SK-N-SH (cell line): Measurements from ENCODE around the gene PLSCR3. TPM values are rescaled to one million over a fixed set of nuclear protein-coding genes. Genes with fewer than 3 reads are reported as not detected.

Experiments used
- CTCF ChIA-PET: fragments of 300-600, 350-600 bp; formaldehyde crosslinking; extraction: SDS; loops from one replicate; lab custom pipeline; 2021; lab: Yijun Ruan, JAX
- POLR2A ChIA-PET: fragments of 350-600 bp; sonication (Branson Sonifier 250); formaldehyde crosslinking; extraction: SDS; loops from one replicate; lab custom pipeline; 2020; ENCODE audit warnings: antibody characterized with exemption, inconsistent platforms; lab: Yijun Ruan, JAX
- DNase-seq: peaks from one replicate; pipeline ENCODE4 v3.0.0; 2012
- H2AFZ ChIP-seq: fragments of 200-600 bp; sonication (generic); 2 replicates; pipeline ENCODE4 v1.8.1; 2016; ENCODE audit warnings: antibody characterized with exemption, mild to moderate bottlenecking, low read depth
- H3F3A ChIP-seq: fragments of 200-600 bp; sonication (generic); replicated peaks from 2 replicates; pipeline ENCODE3; 2016; ENCODE audit warnings: antibody characterized with exemption, mild to moderate bottlenecking; ENCODE audit not compliant: insufficient read depth
- H3K27ac ChIP-seq, 2 experiments: fragments of 200-500 bp in 1 of 2; fragments of 200-600 bp in 1 of 2; sonication (Bioruptor generic) in 1 of 2; sonication (generic), shearing (Covaris generic) in 1 of 2; 2 replicates each; pipeline versions ENCODE4 v1.5.1 to v1.6.1; 2014 to 2016; ENCODE audit warnings: low read depth in 2 of 2, inconsistent platforms in 1 of 2, low read length in 1 of 2, mild to moderate bottlenecking in 1 of 2, mixed read lengths in 1 of 2
- H3K27me3 ChIP-seq: fragments of 200-600 bp; sonication (generic), shearing (Covaris generic); 2 replicates; pipeline ENCODE4 v1.6.1; 2016; ENCODE audit warnings: mixed run types; ENCODE audit not compliant: insufficient read depth
- H3K36me3 ChIP-seq, 2 experiments: fragments of 200-500 bp in 1 of 2; fragments of 200-600 bp in 1 of 2; sonication (Bioruptor generic) in 1 of 2; sonication (generic) in 1 of 2; replicated peaks in 1 of 2; 2 replicates each; pipeline versions ENCODE3 to v1.5.1; 2014 to 2016; ENCODE audit warnings: low read length in 1 of 2, mild to moderate bottlenecking in 1 of 2; ENCODE audit not compliant: insufficient read depth in 2 of 2, control insufficient read depth in 1 of 2
- H3K4me1 ChIP-seq, 2 experiments: fragments of 200-500 bp in 1 of 2; fragments of 200-600 bp in 1 of 2; sonication (Bioruptor generic) in 1 of 2; sonication (generic), shearing (Covaris generic) in 1 of 2; 2 replicates each; pipeline versions ENCODE4 v1.5.1 to v1.6.1; 2014 to 2016; ENCODE audit warnings: low read depth in 1 of 2, low read length in 1 of 2, mixed run types in 1 of 2; ENCODE audit not compliant: insufficient read depth in 2 of 2, control insufficient read depth in 1 of 2
- H3K4me2 ChIP-seq: fragments of 200-600 bp; sonication (generic), shearing (Covaris generic); 2 replicates; pipeline ENCODE4 v1.6.1; 2017; ENCODE audit warnings: mixed run types
- H3K4me3 ChIP-seq, 2 experiments: fragments of 200-500 bp in 1 of 2; fragments of 200-600 bp in 1 of 2; sonication (Bioruptor generic) in 1 of 2; sonication (generic), shearing (Covaris generic) in 1 of 2; 2 replicates each; pipeline versions ENCODE4 v1.5.1 to v1.8.1; 2014 to 2016; ENCODE audit warnings: low read depth in 2 of 2, inconsistent platforms in 1 of 2, low read length in 1 of 2, mild to moderate bottlenecking in 1 of 2, mixed read lengths in 1 of 2, moderate library complexity in 1 of 2
- H3K79me2 ChIP-seq: fragments of 200-600 bp; sonication (generic); 2 replicates; pipeline ENCODE4 v1.8.1; 2017; ENCODE audit warnings: mild to moderate bottlenecking; ENCODE audit not compliant: insufficient read depth
- H3K9ac ChIP-seq: fragments of 200-600 bp; sonication (generic); 2 replicates; pipeline ENCODE4 v1.6.1; 2017; ENCODE audit warnings: mixed run types
- H3K9me2 ChIP-seq: fragments of 200-600 bp; sonication (generic); 2 replicates; pipeline ENCODE4 v1.6.1; 2017; ENCODE audit warnings: mixed run types
- H3K9me3 ChIP-seq: fragments of 200-600 bp; sonication (generic); 2 replicates; pipeline ENCODE4 v1.6.1; 2017; ENCODE audit warnings: mixed run types, mild to moderate bottlenecking, moderate library complexity
- H4K20me1 ChIP-seq: fragments of 200-600 bp; sonication (generic); 2 replicates; pipeline ENCODE4 v1.6.1; 2017; ENCODE audit warnings: mild to moderate bottlenecking, mixed run types; ENCODE audit not compliant: insufficient read depth
- CHD2 ChIP-seq: fragments of 150-350 bp; IDR thresholded peaks from 2 replicates; pipeline ENCODE4 v1.6.1; 2018; ENCODE audit warnings: low read length; ENCODE audit not compliant: partially characterized antibody
- CTCF ChIP-seq: fragments of 200-600 bp; sonication (generic); IDR thresholded peaks from 2 replicates; pipeline ENCODE4 v1.6.1; 2017; ENCODE audit warnings: antibody characterized with exemption, mild to moderate bottlenecking, moderate library complexity
- EP300 ChIP-seq, 2 experiments: IDR thresholded peaks; 2 replicates each; pipeline versions ENCODE4 v1.4.0 to v1.6.1; 2012; ENCODE audit warnings: borderline replicate concordance in 1 of 2, low read depth in 1 of 2, low read length in 1 of 2
- FOSL2 ChIP-seq: IDR thresholded peaks from 2 replicates; pipeline ENCODE4 v1.4.0; 2012; ENCODE audit warnings: low read depth, mild to moderate bottlenecking, moderate library complexity, borderline replicate concordance
- FOXJ3 ChIP-seq: sonication (generic); formaldehyde crosslinking; IDR thresholded peaks from 2 replicates; pipeline ENCODE4 v1.5.1; 2020; ENCODE audit warnings: mild to moderate bottlenecking, missing genetic modification reagents
- GATA2 ChIP-seq: sonication (generic); formaldehyde crosslinking; IDR thresholded peaks from 2 replicates; pipeline ENCODE4 v1.5.0; 2020; ENCODE audit warnings: mild to moderate bottlenecking, missing genetic modification reagents
- MXI1 ChIP-seq: IDR thresholded peaks from 2 replicates; pipeline ENCODE4 v1.6.1; 2012; ENCODE audit warnings: mild to moderate bottlenecking, low read depth, low read length, improper control_type of control experiment
- NRF1 ChIP-seq: IDR thresholded peaks from 2 replicates; pipeline ENCODE4 v1.6.1; 2012; ENCODE audit warnings: low read depth, mild to moderate bottlenecking, low read length
- RFX5 ChIP-seq: IDR thresholded peaks from 2 replicates; pipeline ENCODE4 v1.6.1; 2012; ENCODE audit warnings: mild to moderate bottlenecking, improper control_type of control experiment, low read length
- SIN3A ChIP-seq: IDR thresholded peaks from 2 replicates; pipeline ENCODE4 v1.6.1; 2012; ENCODE audit warnings: low read depth, mild to moderate bottlenecking, low read length, moderate library complexity, borderline replicate concordance
- SMC3 ChIP-seq: IDR thresholded peaks from 2 replicates; pipeline ENCODE4 v1.6.1; 2012; ENCODE audit warnings: low read depth, low read length, improper control_type of control experiment
- TAF1 ChIP-seq: IDR thresholded peaks from 2 replicates; pipeline ENCODE4 v1.6.1; 2012; ENCODE audit warnings: low read depth, mild to moderate bottlenecking, low read length, moderate library complexity, borderline replicate concordance
- TCF12 ChIP-seq: IDR thresholded peaks from 2 replicates; pipeline ENCODE4 v1.4.0; 2012
- TEAD4 ChIP-seq: IDR thresholded peaks from 2 replicates; pipeline ENCODE4 v1.4.0; 2012; ENCODE audit warnings: mild to moderate bottlenecking, borderline replicate concordance; ENCODE audit not compliant: insufficient read depth
- YY1 ChIP-seq: IDR thresholded peaks from 2 replicates; pipeline ENCODE4 v1.4.0; 2012; ENCODE audit warnings: low read depth, mild to moderate bottlenecking
- WGBS: methylation state at CpG from one replicate; pipeline ENCODE4 v1.1.6; 2017; ENCODE audit warnings: low lambda C conversion rate; 5-methylcytosine and 5-hydroxymethylcytosine counted together
- polyA plus RNA-seq, 3 experiments: library from polyadenylated mRNA; depleted of rRNA; stranded (reverse); fragments of >200 nt; gene quantifications; 2 replicates each; pipeline ENCODE4 v1.2.3, GENCODE V29; 2012
- TF ChIP-seq, protein P1 (sequence below): IDR thresholded peaks from 2 replicates; pipeline ENCODE4; 2012

The PLSCR3 gene
- polyA plus RNA-seq, 1 of the 3 experiments (the other 2 are of a cell fraction): 95.0 TPM

DNA sequence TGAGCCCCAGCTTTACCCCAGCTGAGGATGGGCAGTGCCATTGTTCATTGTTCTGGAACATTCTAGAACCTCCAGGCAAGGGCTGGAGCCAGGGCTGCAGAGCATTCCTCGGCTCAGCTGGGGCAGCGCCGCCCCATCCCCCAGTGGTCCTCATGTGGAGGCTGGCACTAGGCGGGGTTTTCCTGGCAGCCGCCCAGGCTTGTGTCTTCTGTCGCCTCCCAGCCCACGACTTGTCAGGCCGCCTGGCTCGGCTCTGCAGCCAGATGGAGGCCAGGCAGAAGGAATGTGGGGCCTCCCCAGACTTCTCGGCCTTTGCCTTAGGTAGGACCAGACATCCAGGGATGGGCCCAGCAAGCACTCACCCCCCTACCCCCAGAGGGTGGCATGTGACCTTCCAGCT is 39.3 kb downstream of the PLSCR3 start, which contains the start of gene TMEM95 (continued):
- no peak for TF ChIP-seq SMC3
- TF ChIP-seq GATA2: no peak
- no peak for TF ChIP-seq NRF1
- TF ChIP-seq TCF12: no peak
- TF ChIP-seq YY1: no peak
- TF ChIP-seq EP300 (IDR thresholded peaks at IDR 0.05; ENCODE audit: borderline replicate concordance in 1 of 2, low read depth in 1 of 2, low read length in 1 of 2): peak in 1 of 2 experiments; percentile 88; a peak in 2 of 4 replicates
- no peak for TF ChIP-seq TEAD4
- TF ChIP-seq CHD2: peak; percentile 66
- TF ChIP-seq CTCF: no peak

GRCh38 chr17:7354262-7354843 is 40.0 kb downstream of the PLSCR3 start:
- Histone ChIP-seq H3K36me3 (no peaks in the 10 kb centered on the region), H3K4me1 (peaks cover 19 to 48% of the 10 kb centered on the region in 2 experiments; a peak in 2 of 4 replicates), H3K4me2 (peak overlapping the region; percentile 100), H3K27ac (no peak overlapping the region; a peak in 1 of 4 replicates), H3K4me3 (peak overlapping the region in 1 of 2 experiments; percentile 7; a peak in 1 of 4 replicates), H3K9ac (no peak overlapping the region), H3F3A (peaks cover 11% of the 10 kb centered on the region), H3K79me2 (peaks cover 38% of the 10 kb centered on the region), H4K20me1 (no peaks in the 10 kb centered on the region; the same call in 1 of the 2 replicates), H3K27me3 (no peaks in the 10 kb centered on the region), H3K9me3 (no peaks in the 10 kb centered on the region), H3K9me2 (no peaks in the 10 kb centered on the region), H2AFZ (no peak overlapping the region)
- ChIA-PET POLR2A (interaction anchor here (2.0 kb wide), 1 partner anchor 25 kb away, joined by 5 read pairs; no protein-coding TSS in a partner anchor), CTCF (interaction anchor here (0.7 to 5.2 kb wide), 10 partner anchors 11 to 333 kb away, joined by 3 to 52 read pairs (median 22); partner anchors contain the start of genes NLGN2, SENP3, SOX15 and TP53)
- no peak for DNase-seq
- TF ChIP-seq SIN3A (no peak), SMC3 (no peak), FOSL2 (no peak), EP300 (IDR thresholded peaks at IDR 0.05; ENCODE audit: borderline replicate concordance in 1 of 2, low read depth in 1 of 2, low read length in 1 of 2) (no peak), MXI1 (no peak), FOXJ3 (no peak), TCF12 (no peak), TAF1 (no peak), CHD2 (no peak), RFX5 (no peak)
- TF ChIP-seq, protein P1, sequence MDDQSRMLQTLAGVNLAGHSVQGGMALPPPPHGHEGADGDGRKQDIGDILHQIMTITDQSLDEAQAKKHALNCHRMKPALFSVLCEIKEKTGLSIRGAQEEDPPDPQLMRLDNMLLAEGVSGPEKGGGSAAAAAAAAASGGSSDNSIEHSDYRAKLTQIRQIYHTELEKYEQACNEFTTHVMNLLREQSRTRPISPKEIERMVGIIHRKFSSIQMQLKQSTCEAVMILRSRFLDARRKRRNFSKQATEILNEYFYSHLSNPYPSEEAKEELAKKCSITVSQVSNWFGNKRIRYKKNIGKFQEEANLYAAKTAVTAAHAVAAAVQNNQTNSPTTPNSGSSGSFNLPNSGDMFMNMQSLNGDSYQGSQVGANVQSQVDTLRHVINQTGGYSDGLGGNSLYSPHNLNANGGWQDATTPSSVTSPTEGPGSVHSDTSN: no peak
- 84% methylated on average over 9 of the region's 9 CpGs for WGBS
